ENCODE results near the gene ASCC1.

DNA sequence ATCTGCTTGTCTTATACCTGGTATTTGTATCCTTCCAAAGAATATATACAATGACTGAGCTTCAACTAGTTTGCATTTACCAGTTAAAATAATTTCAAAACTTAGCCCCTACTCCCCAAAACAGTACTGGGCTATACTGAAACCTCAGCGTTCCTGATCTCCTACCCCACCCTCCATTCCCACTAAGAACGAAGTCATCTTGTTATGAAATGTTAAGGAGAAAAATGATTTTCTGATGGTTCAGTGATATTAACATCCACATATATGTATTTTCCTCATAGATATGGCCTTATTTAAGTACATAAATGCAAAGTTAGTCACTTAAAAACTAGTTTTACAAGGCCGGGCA is 29.1 kb downstream of the ASCC1 start:
- TF ChIP-seq, protein P1, sequence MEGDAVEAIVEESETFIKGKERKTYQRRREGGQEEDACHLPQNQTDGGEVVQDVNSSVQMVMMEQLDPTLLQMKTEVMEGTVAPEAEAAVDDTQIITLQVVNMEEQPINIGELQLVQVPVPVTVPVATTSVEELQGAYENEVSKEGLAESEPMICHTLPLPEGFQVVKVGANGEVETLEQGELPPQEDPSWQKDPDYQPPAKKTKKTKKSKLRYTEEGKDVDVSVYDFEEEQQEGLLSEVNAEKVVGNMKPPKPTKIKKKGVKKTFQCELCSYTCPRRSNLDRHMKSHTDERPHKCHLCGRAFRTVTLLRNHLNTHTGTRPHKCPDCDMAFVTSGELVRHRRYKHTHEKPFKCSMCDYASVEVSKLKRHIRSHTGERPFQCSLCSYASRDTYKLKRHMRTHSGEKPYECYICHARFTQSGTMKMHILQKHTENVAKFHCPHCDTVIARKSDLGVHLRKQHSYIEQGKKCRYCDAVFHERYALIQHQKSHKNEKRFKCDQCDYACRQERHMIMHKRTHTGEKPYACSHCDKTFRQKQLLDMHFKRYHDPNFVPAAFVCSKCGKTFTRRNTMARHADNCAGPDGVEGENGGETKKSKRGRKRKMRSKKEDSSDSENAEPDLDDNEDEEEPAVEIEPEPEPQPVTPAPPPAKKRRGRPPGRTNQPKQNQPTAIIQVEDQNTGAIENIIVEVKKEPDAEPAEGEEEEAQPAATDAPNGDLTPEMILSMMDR (IDR thresholded peaks at IDR 0.05), result no peak
- TF ChIP-seq POLR2A (IDR thresholded peaks at IDR 0.05), result no peak
